ENCODE data around the gene BLVRB. TPM values are rescaled to one million over a fixed set of nuclear protein-coding genes. Genes with fewer than 3 reads are reported as not detected.
A peak's percentile ranks its signal among the peaks of the same experiment; 100 is the strongest.

BLVRB gene
- polyA plus RNA-seq, 1 donor (not counting 4 experiments of a cell fraction or from before 2014, with no cell fraction given) = 52.5 TPM

GRCh38 chr19:40420451-40420765 lies 45.1 kb downstream of the BLVRB start:
- no peak overlapping the region for H2AFZ ChIP-seq (ENCODE audit: control insufficient read depth, low read length)
- peak overlapping the region; percentile 90 for H3K27ac ChIP-seq (ENCODE audit: control insufficient read depth, insufficient read depth, low read length)
- dilution Hi-C loops (cut with MboI; ENCODE audit: extremely low pct_ligation_motif_present, low sequenced_read_pairs) = no loop called here
- no peaks in the 10 kb centered on the region for H3K9me3 ChIP-seq (ENCODE audit: control insufficient read depth, low read depth, low read length)
- no peaks in the 10 kb centered on the region for H3K27me3 ChIP-seq (ENCODE audit: control insufficient read depth, extremely low read depth, insufficient read depth, low read length)
- peak overlapping the region; percentile 86 for H3K9ac ChIP-seq (ENCODE audit: control insufficient read depth, extremely low read depth, insufficient read depth, low read length)
- no peaks in the 10 kb centered on the region for H4K20me1 ChIP-seq (ENCODE audit: control insufficient read depth, extremely low read depth, insufficient read depth, low read length)
- H3K4me2 ChIP-seq (ENCODE audit: control insufficient read depth, extremely low read depth, insufficient read depth, low read depth, low read length) = peak overlapping the region; percentile 96
- H3K9me1 ChIP-seq (ENCODE audit: control insufficient read depth, extremely low read depth, insufficient read depth, low read length) = no peaks in the 10 kb centered on the region
- H3K79me2 ChIP-seq (ENCODE audit: control insufficient read depth, insufficient read depth, low read length) = peaks cover 28% of the 10 kb centered on the region
- H3K36me3 ChIP-seq (ENCODE audit: control insufficient read depth in 2 of 2, extremely low read depth in 1 of 2, insufficient read depth in 2 of 2, low read length in 2 of 2) = peaks cover 0 to 6% of the 10 kb centered on the region in 2 experiments
- TF ChIP-seq CTCF (optimal IDR thresholded peaks at IDR 0.05 in 1 of 3, IDR thresholded peaks at IDR 0.05 in 1 of 3, conservative IDR thresholded peaks at IDR 0.05 in 1 of 3; ENCODE audit: extremely low read depth in 1 of 3, insufficient read depth in 2 of 3, low read length in 3 of 3) (no peak), EZH2 (IDR thresholded peaks at IDR 0.05; ENCODE audit: low read length) (no peak)
- DNase-seq (ENCODE audit: low read depth, low spot score) = no peak
- peaks cover 10% of the 10 kb centered on the region for H3K4me1 ChIP-seq (ENCODE audit: control insufficient read depth, extremely low read depth, insufficient read depth, low read length)
- no peak for FAIRE-seq
- H3K4me3 ChIP-seq (ENCODE audit: control insufficient read depth in 2 of 3, extremely low read depth in 1 of 3, insufficient read depth in 2 of 3, low read depth in 1 of 3, low read length in 3 of 3) = peak overlapping the region; percentile 46 to 77 (median 75)

GRCh38 chr19:40419780-40420179 lies 45.8 kb downstream of the BLVRB start:
- no peak overlapping the region for H2AFZ ChIP-seq (ENCODE audit: control insufficient read depth, low read length)
- no peaks in the 10 kb centered on the region for H3K9me3 ChIP-seq (ENCODE audit: control insufficient read depth, low read depth, low read length)
- H3K36me3 ChIP-seq (ENCODE audit: control insufficient read depth in 2 of 2, extremely low read depth in 1 of 2, insufficient read depth in 2 of 2, low read length in 2 of 2) = peaks cover 0 to 6% of the 10 kb centered on the region in 2 experiments
- H3K79me2 ChIP-seq (ENCODE audit: control insufficient read depth, insufficient read depth, low read length) = peaks cover 25% of the 10 kb centered on the region
- no peak overlapping the region for H3K27ac ChIP-seq (ENCODE audit: control insufficient read depth, insufficient read depth, low read length)
- H3K4me2 ChIP-seq (ENCODE audit: control insufficient read depth, extremely low read depth, insufficient read depth, low read depth, low read length) = no peak overlapping the region
- peaks cover 10% of the 10 kb centered on the region for H3K4me1 ChIP-seq (ENCODE audit: control insufficient read depth, extremely low read depth, insufficient read depth, low read length)
- dilution Hi-C loops (cut with MboI; ENCODE audit: extremely low pct_ligation_motif_present, low sequenced_read_pairs) = no loop called here
- DNase-seq (ENCODE audit: low read depth, low spot score) (no peak), FAIRE-seq (no peak)
- TF ChIP-seq CTCF (optimal IDR thresholded peaks at IDR 0.05 in 1 of 3, IDR thresholded peaks at IDR 0.05 in 1 of 3, conservative IDR thresholded peaks at IDR 0.05 in 1 of 3; ENCODE audit: extremely low read depth in 1 of 3, insufficient read depth in 2 of 3, low read length in 3 of 3) = no peak
- no peak for TF ChIP-seq EZH2 (IDR thresholded peaks at IDR 0.05; ENCODE audit: low read length)
- no peaks in the 10 kb centered on the region for H3K9me1 ChIP-seq (ENCODE audit: control insufficient read depth, extremely low read depth, insufficient read depth, low read length)
- H3K4me3 ChIP-seq (ENCODE audit: control insufficient read depth in 2 of 3, extremely low read depth in 1 of 3, insufficient read depth in 2 of 3, low read depth in 1 of 3, low read length in 3 of 3) = no peak overlapping the region
- no peaks in the 10 kb centered on the region for H4K20me1 ChIP-seq (ENCODE audit: control insufficient read depth, extremely low read depth, insufficient read depth, low read length)
- no peak overlapping the region for H3K9ac ChIP-seq (ENCODE audit: control insufficient read depth, extremely low read depth, insufficient read depth, low read length)
- H3K27me3 ChIP-seq (ENCODE audit: control insufficient read depth, extremely low read depth, insufficient read depth, low read length) = no peaks in the 10 kb centered on the region
